Tibial nerve (tissue), 3 donors: ENCODE measurements around the gene HOXA5.

Experiments
- CTCF ChIP-seq, 5 experiments: fragments of 200-600 bp in 3 of 5; fragments of 450-650 bp in 2 of 5; sonication (generic) in 3 of 5; IDR thresholded peaks; one replicate each; pipeline ENCODE4 v1.5.1; 2016 to 2019; ENCODE audit warnings: antibody characterized with exemption in 5 of 5, mild to moderate bottlenecking in 3 of 5, moderate library complexity in 2 of 5
- POLR2A ChIP-seq, 2 donors: fragments of 450-650 bp; IDR thresholded peaks; one replicate each; pipeline ENCODE4 v1.6.1; 2017; ENCODE audit warnings: antibody characterized with exemption in 2 of 2, mild to moderate bottlenecking in 2 of 2, moderate library complexity in 2 of 2

- TF ChIP-seq CTCF (IDR thresholded peaks at IDR 0.05) (no peak), POLR2A (IDR thresholded peaks at IDR 0.05) (no peak)
Measured at GRCh38 chr7:27110186-27111031, 33.1 kb downstream of the HOXA5 start.
